Measurements from ENCODE around the gene SPPL2A. TPM values are rescaled to one million over a fixed set of nuclear protein-coding genes. Genes with fewer than 3 reads are reported as not detected.

SPPL2A gene
- total and polyA plus RNA-seq, 9 of the 15 experiments (the other 6 are each of a cell fraction or from before 2014, with no cell fraction given), result 9.8 to 66.1 (median 38.0) TPM

DNA sequence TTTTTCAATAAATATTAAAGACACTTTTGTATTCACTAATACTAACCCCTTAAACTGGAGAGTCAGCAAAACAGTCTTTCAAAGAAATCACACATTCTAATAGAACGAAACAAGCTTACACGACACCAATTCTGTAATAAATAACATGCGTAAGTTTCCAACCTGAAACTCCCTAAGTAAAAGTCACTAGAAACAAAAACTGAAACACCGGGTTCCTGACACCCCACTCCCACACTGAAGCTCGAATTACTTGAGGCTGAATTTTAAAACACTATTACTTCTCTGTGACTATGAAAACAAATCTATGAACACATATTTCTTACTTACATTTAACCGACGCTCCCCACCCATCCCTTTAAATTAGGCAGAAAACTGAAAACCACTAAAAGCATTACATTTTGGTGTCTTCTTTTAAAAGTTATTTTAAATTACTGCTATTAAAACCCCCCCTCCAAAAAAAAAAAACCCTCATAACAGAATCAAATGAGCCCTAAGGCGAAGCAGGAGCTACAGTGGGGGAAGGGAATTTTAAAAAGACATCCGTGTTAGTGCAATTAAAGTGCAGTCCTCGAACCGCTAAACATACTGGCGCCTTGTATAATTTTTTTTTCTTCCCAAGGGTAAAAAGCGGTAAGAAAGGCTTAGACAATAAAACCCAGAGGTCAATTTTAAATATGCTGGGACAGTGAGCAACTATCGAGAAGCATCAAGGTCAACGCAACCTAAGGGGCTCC, 878 bp downstream of the SPPL2A start (continued):
- TF ChIP-seq POLR2B (IDR thresholded peaks at IDR 0.05; ENCODE audit: low read depth, partially characterized antibody) (peak; percentile 72), BRD4 (IDR thresholded peaks at IDR 0.05) (peak; percentile 70; the same call in 1 of the 2 replicates), ARID1B (IDR thresholded peaks at IDR 0.05) (no peak), MYBL2 (IDR thresholded peaks at IDR 0.05; ENCODE audit: low read depth) (peak; percentile 16; the same call in 1 of the 2 replicates), MYBL2 (CRISPR knock-in tag; IDR thresholded peaks at IDR 0.05; ENCODE audit: borderline replicate concordance) (no peak), TRIM28 (IDR thresholded peaks at IDR 0.05) (peak; percentile 43; the same call in 1 of the 2 replicates), BRD9 (IDR thresholded peaks at IDR 0.05; ENCODE audit: low read depth, partially characterized antibody) (peak; percentile 86), HES1 (IDR thresholded peaks at IDR 0.05; ENCODE audit: low read depth) (0 out of 2 replicates have a peak, but pooled peaks have one; percentile 18), ZNF175 (CRISPR knock-in tag; IDR thresholded peaks at IDR 0.05; ENCODE audit: low read depth) (no peak), ZNF696 (CRISPR knock-in tag; conservative IDR thresholded peaks at IDR 0.05) (no peak), VEZF1 (CRISPR knock-in tag; IDR thresholded peaks at IDR 0.05) (no peak)
- TF ChIP-seq, protein P1, sequence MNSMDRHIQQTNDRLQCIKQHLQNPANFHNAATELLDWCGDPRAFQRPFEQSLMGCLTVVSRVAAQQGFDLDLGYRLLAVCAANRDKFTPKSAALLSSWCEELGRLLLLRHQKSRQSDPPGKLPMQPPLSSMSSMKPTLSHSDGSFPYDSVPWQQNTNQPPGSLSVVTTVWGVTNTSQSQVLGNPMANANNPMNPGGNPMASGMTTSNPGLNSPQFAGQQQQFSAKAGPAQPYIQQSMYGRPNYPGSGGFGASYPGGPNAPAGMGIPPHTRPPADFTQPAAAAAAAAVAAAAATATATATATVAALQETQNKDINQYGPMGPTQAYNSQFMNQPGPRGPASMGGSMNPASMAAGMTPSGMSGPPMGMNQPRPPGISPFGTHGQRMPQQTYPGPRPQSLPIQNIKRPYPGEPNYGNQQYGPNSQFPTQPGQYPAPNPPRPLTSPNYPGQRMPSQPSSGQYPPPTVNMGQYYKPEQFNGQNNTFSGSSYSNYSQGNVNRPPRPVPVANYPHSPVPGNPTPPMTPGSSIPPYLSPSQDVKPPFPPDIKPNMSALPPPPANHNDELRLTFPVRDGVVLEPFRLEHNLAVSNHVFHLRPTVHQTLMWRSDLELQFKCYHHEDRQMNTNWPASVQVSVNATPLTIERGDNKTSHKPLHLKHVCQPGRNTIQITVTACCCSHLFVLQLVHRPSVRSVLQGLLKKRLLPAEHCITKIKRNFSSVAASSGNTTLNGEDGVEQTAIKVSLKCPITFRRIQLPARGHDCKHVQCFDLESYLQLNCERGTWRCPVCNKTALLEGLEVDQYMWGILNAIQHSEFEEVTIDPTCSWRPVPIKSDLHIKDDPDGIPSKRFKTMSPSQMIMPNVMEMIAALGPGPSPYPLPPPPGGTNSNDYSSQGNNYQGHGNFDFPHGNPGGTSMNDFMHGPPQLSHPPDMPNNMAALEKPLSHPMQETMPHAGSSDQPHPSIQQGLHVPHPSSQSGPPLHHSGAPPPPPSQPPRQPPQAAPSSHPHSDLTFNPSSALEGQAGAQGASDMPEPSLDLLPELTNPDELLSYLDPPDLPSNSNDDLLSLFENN (IDR thresholded peaks at IDR 0.05; ENCODE audit: low read depth in 2 of 2, low read length in 2 of 2), result peak in 1 of 2 experiments; percentile 59; a peak in 1 of 4 replicates
- TF ChIP-seq, protein P2, sequence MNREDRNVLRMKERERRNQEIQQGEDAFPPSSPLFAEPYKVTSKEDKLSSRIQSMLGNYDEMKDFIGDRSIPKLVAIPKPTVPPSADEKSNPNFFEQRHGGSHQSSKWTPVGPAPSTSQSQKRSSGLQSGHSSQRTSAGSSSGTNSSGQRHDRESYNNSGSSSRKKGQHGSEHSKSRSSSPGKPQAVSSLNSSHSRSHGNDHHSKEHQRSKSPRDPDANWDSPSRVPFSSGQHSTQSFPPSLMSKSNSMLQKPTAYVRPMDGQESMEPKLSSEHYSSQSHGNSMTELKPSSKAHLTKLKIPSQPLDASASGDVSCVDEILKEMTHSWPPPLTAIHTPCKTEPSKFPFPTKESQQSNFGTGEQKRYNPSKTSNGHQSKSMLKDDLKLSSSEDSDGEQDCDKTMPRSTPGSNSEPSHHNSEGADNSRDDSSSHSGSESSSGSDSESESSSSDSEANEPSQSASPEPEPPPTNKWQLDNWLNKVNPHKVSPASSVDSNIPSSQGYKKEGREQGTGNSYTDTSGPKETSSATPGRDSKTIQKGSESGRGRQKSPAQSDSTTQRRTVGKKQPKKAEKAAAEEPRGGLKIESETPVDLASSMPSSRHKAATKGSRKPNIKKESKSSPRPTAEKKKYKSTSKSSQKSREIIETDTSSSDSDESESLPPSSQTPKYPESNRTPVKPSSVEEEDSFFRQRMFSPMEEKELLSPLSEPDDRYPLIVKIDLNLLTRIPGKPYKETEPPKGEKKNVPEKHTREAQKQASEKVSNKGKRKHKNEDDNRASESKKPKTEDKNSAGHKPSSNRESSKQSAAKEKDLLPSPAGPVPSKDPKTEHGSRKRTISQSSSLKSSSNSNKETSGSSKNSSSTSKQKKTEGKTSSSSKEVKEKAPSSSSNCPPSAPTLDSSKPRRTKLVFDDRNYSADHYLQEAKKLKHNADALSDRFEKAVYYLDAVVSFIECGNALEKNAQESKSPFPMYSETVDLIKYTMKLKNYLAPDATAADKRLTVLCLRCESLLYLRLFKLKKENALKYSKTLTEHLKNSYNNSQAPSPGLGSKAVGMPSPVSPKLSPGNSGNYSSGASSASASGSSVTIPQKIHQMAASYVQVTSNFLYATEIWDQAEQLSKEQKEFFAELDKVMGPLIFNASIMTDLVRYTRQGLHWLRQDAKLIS (CRISPR knock-in tag; IDR thresholded peaks at IDR 0.05), result peak; percentile 77; the same call in 1 of the 2 replicates
